ENCODE measurements around the gene TMEM17.

The TMEM17 gene

GRCh38 chr2:62471404-62471803 lies 34.6 kb downstream of the TMEM17 start:
- DNase-seq: no peak

- DNase-seq: no peak
These were observed 36.4 kb downstream of the TMEM17 start for GRCh38 chr2:62469548-62469947.

- DNase-seq: no peak
These were observed 36.9 kb downstream of the TMEM17 start for GRCh38 chr2:62469114-62469513.

- no peak for DNase-seq
These were observed 38.3 kb downstream of the TMEM17 start for GRCh38 chr2:62467475-62468321.

- no peak for DNase-seq
These were observed 38.9 kb downstream of the TMEM17 start for GRCh38 chr2:62467100-62467474.

GRCh38 chr2:62466503-62466854 lies 39.5 kb downstream of the TMEM17 start:
- no peak for DNase-seq

- DNase-seq: peak; percentile 21
These were observed 40.1 kb downstream of the TMEM17 start for GRCh38 chr2:62465741-62466502.

- no peak for DNase-seq
These were observed 40.8 kb downstream of the TMEM17 start for GRCh38 chr2:62465039-62465740.

- no peak for DNase-seq
These were observed 41.6 kb downstream of the TMEM17 start for GRCh38 chr2:62464221-62465007.

GRCh38 chr2:62462211-62462610 lies 43.8 kb downstream of the TMEM17 start:
- no peak for DNase-seq

GRCh38 chr2:62461707-62462106 lies 44.3 kb downstream of the TMEM17 start:
- no peak for DNase-seq

GRCh38 chr2:62461017-62461553 lies 44.9 kb downstream of the TMEM17 start:
- no peak for DNase-seq

GRCh38 chr2:62460175-62460574 lies 45.8 kb downstream of the TMEM17 start:
- no peak for DNase-seq

GRCh38 chr2:62459672-62460071 lies 46.3 kb downstream of the TMEM17 start:
- DNase-seq: no peak

GRCh38 chr2:62459106-62459505 lies 46.9 kb downstream of the TMEM17 start:
- DNase-seq: no peak

GRCh38 chr2:62458671-62459081 lies 47.3 kb downstream of the TMEM17 start:
- no peak for DNase-seq

GRCh38 chr2:62458206-62458641 lies 47.8 kb downstream of the TMEM17 start:
- DNase-seq: no peak

GRCh38 chr2:62457556-62457955 lies 48.4 kb downstream of the TMEM17 start:
- no peak for DNase-seq

- DNase-seq: peak; percentile 66
These were observed 49.1 kb downstream of the TMEM17 start for GRCh38 chr2:62456721-62457539.

- DNase-seq: no peak
These were observed 49.9 kb downstream of the TMEM17 start for GRCh38 chr2:62455957-62456692.

GRCh38 chr2:62453955-62454354 lies 52.0 kb downstream of the TMEM17 start:
- no peak for DNase-seq

Data from OCI-M1 (cell line).